Esophagus squamous epithelium (tissue), 4 donors: ENCODE measurements around the gene PGC.

ENCODE experiments used
- CTCF ChIP-seq, 6 experiments: fragments of 450-650 bp in 4 of 6; fragments of 200-600 bp in 2 of 6; sonication (generic) in 2 of 6; IDR thresholded peaks; one replicate each; pipeline ENCODE4 v1.5.1; 2016 to 2019; ENCODE audit warnings: antibody characterized with exemption in 6 of 6, mild to moderate bottlenecking in 4 of 6, moderate library complexity in 4 of 6
- POLR2A ChIP-seq, 4 donors: fragments of 450-650 bp; IDR thresholded peaks; one replicate each; pipeline ENCODE4 v1.6.1; 2017; ENCODE audit warnings: antibody characterized with exemption in 4 of 4, mild to moderate bottlenecking in 4 of 4, moderate library complexity in 3 of 4

DNA sequence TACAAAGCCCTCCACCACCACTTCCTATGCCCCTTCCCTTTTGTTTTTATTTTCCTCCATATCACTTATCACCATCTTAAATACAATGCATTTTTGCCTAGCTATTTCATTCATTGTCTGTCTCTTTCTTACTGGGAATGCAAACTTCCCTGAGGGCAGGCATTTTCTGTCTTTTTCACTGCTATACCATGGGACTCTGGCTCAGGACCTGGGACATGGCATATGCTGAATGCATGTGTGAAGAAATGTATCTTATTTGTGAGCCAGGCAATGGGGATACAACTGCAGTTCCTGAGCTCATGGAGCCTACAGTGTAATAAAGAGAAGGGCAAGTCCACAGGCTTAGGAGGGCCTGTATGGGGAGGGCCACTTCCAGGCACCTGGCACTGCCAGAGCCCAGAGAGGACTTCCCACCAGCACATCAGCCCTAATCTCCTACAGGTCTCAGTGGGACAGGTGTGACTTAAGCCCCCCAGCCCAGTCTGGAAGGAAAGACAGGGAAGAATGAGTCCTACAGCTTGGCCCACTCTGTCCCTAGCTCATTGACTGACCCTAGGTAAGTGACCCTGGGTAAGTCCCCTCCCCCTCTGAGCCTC is 55.0 kb downstream of the PGC start:
- TF ChIP-seq POLR2A (IDR thresholded peaks at IDR 0.05) (no peak), CTCF (IDR thresholded peaks at IDR 0.05) (no peak)
